Measurements from ENCODE around the gene SCIMP.

- TF ChIP-seq POLR2A (IDR thresholded peaks at IDR 0.05) (no peak), CTCF (IDR thresholded peaks at IDR 0.05) (no peak), EP300 (IDR thresholded peaks at IDR 0.05) (no peak)
Measured at GRCh38 chr17:5236938-5237540, 2.4 kb upstream of the SCIMP start.

Data from ovary (tissue), 3 donors.